HepG2 (cell line): ENCODE measurements around the gene PLEKHG4. TPM values are rescaled to one million over a fixed set of nuclear protein-coding genes. Genes with fewer than 3 reads are reported as not detected.

Experiments used
- BRCA1 ChIP-seq: sonication (generic); formaldehyde crosslinking; IDR thresholded peaks from 2 replicates; pipeline ENCODE4 v1.4.0; 2020; ENCODE audit warnings: missing genetic modification reagents
- DDIT3 ChIP-seq: sonication (generic); formaldehyde crosslinking; IDR thresholded peaks from 2 replicates; pipeline ENCODE4 v1.4.0; 2020; ENCODE audit warnings: mild to moderate bottlenecking, missing genetic modification reagents
- FOXO4 ChIP-seq: sonication (generic); formaldehyde crosslinking; conservative IDR thresholded peaks from 2 replicates; pipeline ENCODE4 v1.8.1; 2023; ENCODE audit warnings: missing genetic modification reagents
- GABPB1 ChIP-seq: IDR thresholded peaks from 2 replicates; pipeline ENCODE4 v1.6.1; 2016; ENCODE audit warnings: mild to moderate bottlenecking, missing genetic modification reagents, moderate library complexity, missing compliant biosample characterization
- GTF3A ChIP-seq: sonication (generic); formaldehyde crosslinking; conservative IDR thresholded peaks from 2 replicates; pipeline ENCODE4 v1.4.0; 2020; ENCODE audit warnings: mild to moderate bottlenecking, missing genetic modification reagents
- IKZF1 ChIP-seq: fragments of 450-650 bp; IDR thresholded peaks from 2 replicates; pipeline ENCODE4 v1.7.1; 2016
- KDM5B ChIP-seq: sonication (generic); formaldehyde crosslinking; IDR thresholded peaks from 2 replicates; pipeline ENCODE4 v1.4.0; 2020; ENCODE audit warnings: missing genetic modification reagents, mild to moderate bottlenecking, borderline replicate concordance
- NR1H2 ChIP-seq: sonication (generic); formaldehyde crosslinking; IDR thresholded peaks from 2 replicates; pipeline ENCODE4 v1.8.1; 2022; ENCODE audit warnings: low read depth, missing genetic modification reagents, borderline replicate concordance
- PAWR ChIP-seq: sonication (generic); formaldehyde crosslinking; IDR thresholded peaks from 2 replicates; pipeline ENCODE4 v1.4.0; 2020; ENCODE audit warnings: missing genetic modification reagents, mild to moderate bottlenecking, borderline replicate concordance
- RELA ChIP-seq: sonication (generic); formaldehyde crosslinking; IDR thresholded peaks from 2 replicates; pipeline ENCODE4 v1.4.0; 2020; ENCODE audit warnings: missing genetic modification reagents
- SMC3 ChIP-seq: IDR thresholded peaks from 2 replicates; pipeline ENCODE4 v1.6.1; 2011; ENCODE audit warnings: low read length, improper control_type of control experiment
- UBTF ChIP-seq: sonication (generic); formaldehyde crosslinking; IDR thresholded peaks from 2 replicates; pipeline ENCODE4 v1.4.0; 2020; ENCODE audit warnings: mild to moderate bottlenecking, missing genetic modification reagents
- ZBTB44 ChIP-seq: sonication (generic); formaldehyde crosslinking; IDR thresholded peaks from 2 replicates; pipeline ENCODE4 v1.4.0; 2020; ENCODE audit warnings: missing genetic modification reagents
- ZNF138 ChIP-seq: sonication (generic); formaldehyde crosslinking; IDR thresholded peaks from 2 replicates; pipeline ENCODE4 v1.5.0; 2020; ENCODE audit warnings: mild to moderate bottlenecking, low read depth, missing genetic modification reagents
- ZNF3 ChIP-seq: IDR thresholded peaks from 2 replicates; pipeline ENCODE4 v1.7.0; 2017; ENCODE audit warnings: inconsistent platforms
- ZNF564 ChIP-seq: sonication (generic); formaldehyde crosslinking; IDR thresholded peaks from 2 replicates; pipeline ENCODE4 v1.8.1; 2023; ENCODE audit warnings: mild to moderate bottlenecking, missing genetic modification reagents
- ZNF574 ChIP-seq: sonication (generic); formaldehyde crosslinking; IDR thresholded peaks from 2 replicates; pipeline ENCODE4 v1.4.0; 2020; ENCODE audit warnings: missing genetic modification reagents
- ZNF703 ChIP-seq: sonication (generic); formaldehyde crosslinking; IDR thresholded peaks from 2 replicates; pipeline ENCODE4 v1.5.1; 2020; ENCODE audit warnings: missing genetic modification reagents, mild to moderate bottlenecking, moderate library complexity, borderline replicate concordance
- ZNF709 ChIP-seq: sonication (generic); formaldehyde crosslinking; IDR thresholded peaks from 2 replicates; pipeline ENCODE4 v1.5.0; 2020; ENCODE audit warnings: mild to moderate bottlenecking, missing genetic modification reagents
- ZNF740 ChIP-seq: sonication (generic); formaldehyde crosslinking; IDR thresholded peaks from 2 replicates; pipeline ENCODE4 v1.4.0; 2020; ENCODE audit warnings: missing genetic modification reagents
- ZSCAN22 ChIP-seq: sonication (generic); formaldehyde crosslinking; IDR thresholded peaks from 2 replicates; pipeline ENCODE4 v1.4.0; 2020; ENCODE audit warnings: mild to moderate bottlenecking, missing genetic modification reagents
- polyA plus RNA-seq, 8 experiments: library from polyadenylated mRNA; depleted of rRNA in 3 of 8; stranded (reverse) in 7 of 8; unstranded in 1 of 8; fragments of >200 nt; fragmentation: Illumina TruSeq in 4 of 8; extraction: Trizol in 4 of 8; gene quantifications; 2 replicates each; pipeline versions ENCODE4 v1.2.1 to v1.2.3, GENCODE V29; 2011 to 2016; ENCODE audit warnings: low read depth in 4 of 8, missing spikeins in 1 of 8, mixed read lengths in 1 of 8; ENCODE audit not compliant: insufficient read depth in 1 of 8
- total RNA-seq, 5 experiments: library from RNA; depleted of rRNA; stranded (reverse); fragments of >200 nt; fragmentation: Illumina TruSeq; extraction: Trizol; gene quantifications; 2 replicates each; pipeline ENCODE4 v1.2.3, GENCODE V29; 2016; ENCODE audit warnings: low read depth in 1 of 5

PLEKHG4 gene
- total and polyA plus RNA-seq, 2 of the 13 experiments (the other 11 are each of a cell fraction or from before 2014, with no cell fraction given), result 7.1 to 13.6 TPM

- TF ChIP-seq FOXO4 (peak; percentile 74; the same call in 1 of the 2 replicates), RELA (CRISPR knock-in tag) (no peak), ZNF3 (CRISPR knock-in tag) (no peak), GABPB1 (peak; percentile 89), SMC3 (no peak), NR1H2 (CRISPR knock-in tag) (no peak), DDIT3 (CRISPR knock-in tag) (no peak), IKZF1 (no peak), ZNF574 (peak; percentile 92), ZNF138 (CRISPR knock-in tag) (peak; percentile 75; the same call in 1 of the 2 replicates), ZNF709 (CRISPR knock-in tag) (peak; percentile 77; the same call in 1 of the 2 replicates), PAWR (CRISPR knock-in tag) (no peak; the same call in 1 of the 2 replicates), ZNF703 (peak; percentile 86; the same call in 1 of the 2 replicates), UBTF (CRISPR knock-in tag) (peak; percentile 91), BRCA1 (CRISPR knock-in tag) (0 out of 2 replicates have a peak, but pooled peaks have one; percentile 60), KDM5B (CRISPR knock-in tag) (peak; percentile 96), ZSCAN22 (CRISPR knock-in tag) (no peak), GTF3A (CRISPR knock-in tag) (no peak; the same call in 1 of the 2 replicates), ZNF740 (CRISPR knock-in tag) (peak; percentile 92), ZBTB44 (CRISPR knock-in tag) (no peak; the same call in 1 of the 2 replicates), ZNF564 (CRISPR knock-in tag) (peak; percentile 73; the same call in 1 of the 2 replicates)
These were observed 33.1 kb upstream of the PLEKHG4 start (continued) for GRCh38 chr16:67246081-67246755.
